GM19438 (cell line): Measurements from ENCODE around the gene CLCA1.

Experiments
- ATAC-seq: cut with Tn5 transposase; IDR thresholded peaks from one replicate; pipeline ENCODE4 v1.9.1; 2021; ENCODE audit warnings: low read depth; ENCODE audit not compliant: unreplicated experiment

CLCA1 gene

GRCh38 chr1:86468501-86468977 lies at the start of gene CLCA1:
CLCA1 (plus strand) TSS chr1:86468927; CDS start chr1:86468972, 45 bp downstream.
- ATAC-seq = no peak

- peak; percentile 93 for ATAC-seq
These were observed 49.3 kb upstream of the CLCA1 start for GRCh38 chr1:86419277-86419903.

- ATAC-seq = no peak
These were observed 47.0 kb upstream of the CLCA1 start for GRCh38 chr1:86421601-86422280.

GRCh38 chr1:86423473-86423872 lies 45.3 kb upstream of the CLCA1 start:
- no peak for ATAC-seq

- ATAC-seq = no peak
These were observed 44.9 kb upstream of the CLCA1 start, which contains the start of gene CLCA2 for GRCh38 chr1:86423873-86424272. CLCA2 (plus strand) TSS chr1:86424171; CDS start chr1:86424248, 77 bp downstream.

GRCh38 chr1:86429122-86429725 lies 39.5 kb upstream of the CLCA1 start:
- ATAC-seq = no peak

- no peak for ATAC-seq
These were observed 38.9 kb upstream of the CLCA1 start for GRCh38 chr1:86429835-86430234.

GRCh38 chr1:86430376-86430775 lies 38.4 kb upstream of the CLCA1 start:
- no peak for ATAC-seq

- ATAC-seq = no peak
These were observed 34.7 kb upstream of the CLCA1 start for GRCh38 chr1:86434059-86434458.

- no peak for ATAC-seq
These were observed 33.4 kb upstream of the CLCA1 start for GRCh38 chr1:86435327-86435726.

GRCh38 chr1:86436041-86436440 lies 32.7 kb upstream of the CLCA1 start:
- ATAC-seq = no peak

GRCh38 chr1:86441581-86441980 lies 27.1 kb upstream of the CLCA1 start:
- no peak for ATAC-seq

GRCh38 chr1:86441997-86442396 lies 26.7 kb upstream of the CLCA1 start:
- no peak for ATAC-seq

GRCh38 chr1:86445919-86446318 lies 22.8 kb upstream of the CLCA1 start:
- ATAC-seq = no peak

GRCh38 chr1:86447198-86447790 lies 21.4 kb upstream of the CLCA1 start:
- no peak for ATAC-seq

GRCh38 chr1:86448670-86449069 lies 20.1 kb upstream of the CLCA1 start:
- ATAC-seq = no peak

- ATAC-seq = no peak
These were observed 19.6 kb upstream of the CLCA1 start for GRCh38 chr1:86449103-86449502.

- no peak for ATAC-seq
These were observed 17.9 kb upstream of the CLCA1 start for GRCh38 chr1:86450847-86451246.

GRCh38 chr1:86453664-86454063 lies 15.1 kb upstream of the CLCA1 start:
- ATAC-seq = no peak

- ATAC-seq = no peak
These were observed 13.7 kb upstream of the CLCA1 start for GRCh38 chr1:86455073-86455472.

- ATAC-seq = no peak
These were observed 7.7 kb upstream of the CLCA1 start for GRCh38 chr1:86460998-86461397.
